K562 (cell line): Measurements from ENCODE around the gene ZNF747. TPM values are rescaled to one million over a fixed set of nuclear protein-coding genes. Genes with fewer than 3 reads are reported as not detected.

Experiments used
- ATAC-seq: fragments of 200-7000 bp; cut with Tn5 transposase; 3 replicates; pipeline ENCODE4 v1.9.1; 2020; ENCODE audit warnings: moderate library complexity
- BruUV-seq: library from RNA; stranded (reverse); fragments of 400-500 nt; replicated peaks from 2 replicates; lab custom pipeline; 2021; lab: Mats Ljungman, UMichigan
- CTCF ChIA-PET: fragments of 300-600 bp; formaldehyde crosslinking; extraction: SDS; loops from one replicate; lab custom pipeline; 2021; ENCODE audit warnings: low intra/inter-chr PET ratio; lab: Yijun Ruan, JAX
- POLR2A ChIA-PET: fragments of 300-600, 350-650 bp; sonication (Branson Sonifier 250); formaldehyde crosslinking; extraction: SDS; loops from one replicate; lab custom pipeline; 2021; ENCODE audit warnings: antibody characterized with exemption, inconsistent platforms; lab: Yijun Ruan, JAX
- DNase-seq, 4 experiments: peaks; one replicate each; pipeline versions ENCODE4 v3.0.0 to v3.0.0-alpha.2; 2011 to 2018; ENCODE audit warnings: low spot score in 3 of 4, mixed read lengths in 3 of 4; ENCODE audit errors: extremely low read depth in 1 of 4
- FAIRE-seq: peaks from 2 replicates; lab custom pipeline; 2011; peaks lifted over from hg19 to GRCh38; lab: Jason Lieb, UNC
- H2AFZ ChIP-seq: 2 replicates; pipeline ENCODE4 v1.6.0; 2011; ENCODE audit warnings: low read depth, low read length, control low read depth, inconsistent platforms
- H3K27ac ChIP-seq: fragments of 200-600 bp; 3 replicates; pipeline ENCODE4 v1.8.0; 2011; ENCODE audit warnings: low read depth, mild to moderate bottlenecking, control low read depth, inconsistent platforms, low read length, moderate library complexity, mixed read lengths; ENCODE audit errors: extremely low read depth
- H3K27me3 ChIP-seq, 2 experiments: fragments of 300-600 bp in 1 of 2; 2 replicates in 1 of 2; 3 replicates in 1 of 2; pipeline versions ENCODE4 v1.6.0 to v1.8.0; 2011; ENCODE audit warnings: inconsistent platforms in 2 of 2, low read length in 2 of 2, mild to moderate bottlenecking in 1 of 2, mixed read lengths in 1 of 2, moderate library complexity in 1 of 2; ENCODE audit not compliant: control insufficient read depth in 2 of 2, insufficient read depth in 2 of 2
- H3K36me3 ChIP-seq: fragments of 300-600 bp; 3 replicates; pipeline ENCODE4 v1.8.0; 2011; ENCODE audit warnings: mild to moderate bottlenecking, low read length, inconsistent platforms; ENCODE audit not compliant: control insufficient read depth, insufficient read depth
- H3K4me1 ChIP-seq, 2 experiments: fragments of 200-600 bp in 1 of 2; replicated peaks in 1 of 2; 2 replicates in 1 of 2; 3 replicates in 1 of 2; pipeline versions ENCODE4 v1.5.1 to v1.8.0; 2011; ENCODE audit warnings: inconsistent platforms in 2 of 2, low read length in 2 of 2, mild to moderate bottlenecking in 1 of 2, mixed read lengths in 1 of 2, moderate library complexity in 1 of 2; ENCODE audit not compliant: control insufficient read depth in 2 of 2, insufficient read depth in 2 of 2
- H3K4me2 ChIP-seq: 2 replicates; pipeline ENCODE4 v1.6.1; 2011; ENCODE audit warnings: low read length, control low read depth, inconsistent platforms, mixed read lengths; ENCODE audit not compliant: insufficient read depth
- H3K4me3 ChIP-seq: fragments of 200-600 bp; sonication (generic), shearing (Covaris generic); 2 replicates; pipeline ENCODE4 v1.5.1; 2016; ENCODE audit warnings: control low read depth, inconsistent platforms
- H3K79me2 ChIP-seq: fragments of 200-600 bp; 3 replicates; pipeline ENCODE4 v1.8.0; 2011; ENCODE audit warnings: low read length, inconsistent platforms; ENCODE audit not compliant: control insufficient read depth, insufficient read depth
- H3K9ac ChIP-seq, 2 experiments: 2 replicates each; pipeline versions ENCODE4 v1.6.0 to v1.6.1; 2011; ENCODE audit warnings: low read depth in 2 of 2, low read length in 2 of 2, control low read depth in 1 of 2, inconsistent platforms in 1 of 2, mild to moderate bottlenecking in 1 of 2, mixed read lengths in 1 of 2; ENCODE audit not compliant: insufficient read depth in 1 of 2
- H3K9me1 ChIP-seq: one replicate; pipeline ENCODE4 v1.6.0; 2011; ENCODE audit warnings: inconsistent platforms, mild to moderate bottlenecking, low read length, moderate library complexity; ENCODE audit not compliant: control insufficient read depth, insufficient read depth
- H3K9me3 ChIP-seq: replicated peaks from 2 replicates; pipeline ENCODE4 v1.5.1; 2011; ENCODE audit warnings: low read depth, low read length, inconsistent platforms; ENCODE audit not compliant: control insufficient read depth, insufficient read depth
- H4K20me1 ChIP-seq: replicated peaks from 2 replicates; pipeline ENCODE4 v1.6.1; 2011; ENCODE audit warnings: low read length, inconsistent platforms, mixed read lengths; ENCODE audit not compliant: control insufficient read depth, insufficient read depth
- BCOR ChIP-seq: fragments of 450-650 bp; IDR thresholded peaks from 2 replicates; pipeline ENCODE4 v1.6.1; 2016
- CBFA2T3 ChIP-seq: fragments of 450-650 bp; IDR thresholded peaks from 2 replicates; pipeline ENCODE4 v1.6.1; 2017
- HDGF ChIP-seq: fragments of 450-650 bp; IDR thresholded peaks from 2 replicates; pipeline ENCODE4 v1.6.1; 2016
- KDM1A ChIP-seq, 2 experiments: fragments of 450-650 bp; IDR thresholded peaks; 2 replicates each; pipeline ENCODE4 v1.6.1; 2016; ENCODE audit warnings: mild to moderate bottlenecking in 2 of 2
- RBM25 ChIP-seq: fragments of 200-400 bp; formaldehyde crosslinking; IDR thresholded peaks from 2 replicates; pipeline ENCODE4 v1.6.1; 2018; ENCODE audit warnings: low read length, low read depth, moderate library complexity; ENCODE audit not compliant: severe bottlenecking
- RCOR1 ChIP-seq, 2 experiments: IDR thresholded peaks; 2 replicates each; pipeline ENCODE4 v1.6.1; 2012; ENCODE audit warnings: low read depth in 2 of 2, low read length in 2 of 2, borderline replicate concordance in 1 of 2, improper control_type of control experiment in 1 of 2
- SMARCA5 ChIP-seq: fragments of 450-650 bp; IDR thresholded peaks from 2 replicates; pipeline ENCODE4 v1.6.1; 2016
- YY1 ChIP-seq, 3 experiments: IDR thresholded peaks; 2 replicates each; pipeline ENCODE4 v1.6.1; 2011; ENCODE audit warnings: low read length in 2 of 3, mild to moderate bottlenecking in 2 of 3, moderate library complexity in 2 of 3, borderline replicate concordance in 1 of 3, control low read depth in 1 of 3, low read depth in 1 of 3; ENCODE audit not compliant: insufficient read depth in 3 of 3, insufficient replicate concordance in 2 of 3, control insufficient read depth in 1 of 3, insufficient read length in 1 of 3; ENCODE audit errors: extremely low read depth in 1 of 3
- ZC3H4 ChIP-seq: sonication (generic); formaldehyde crosslinking; IDR thresholded peaks from 2 replicates; pipeline ENCODE4 v1.9.0; 2021; ENCODE audit warnings: missing genetic modification reagents, borderline replicate concordance
- ZFP36 ChIP-seq: fragments of 150-350 bp; IDR thresholded peaks from 2 replicates; pipeline ENCODE4 v1.6.1; 2018; ENCODE audit warnings: low read length, low read depth; ENCODE audit not compliant: partially characterized antibody
- ZNF431 ChIP-seq: sonication (generic); formaldehyde crosslinking; IDR thresholded peaks from 2 replicates; pipeline ENCODE4 v1.8.0; 2022; ENCODE audit warnings: mild to moderate bottlenecking, missing genetic modification reagents
- WGBS: fragments of 100-300 bp; shearing (Covaris generic); methylation state at CpG from one replicate; pipeline ENCODE4 v1.1.6; 2016; ENCODE audit warnings: low coverage, mixed read lengths; ENCODE audit not compliant: insufficient coverage; ENCODE audit errors: missing lambda C conversion rate; 5-methylcytosine and 5-hydroxymethylcytosine counted together
- in situ Hi-C: fragments of 300-500 bp; cut with MboI; formaldehyde crosslinking; loops from 4 replicates; pipeline ENCODE4 v1.15.0; 2018; ENCODE audit warnings: inconsistent platforms, mixed read lengths
- intact Hi-C: fragments of 100-400 bp; cut with micrococcal nuclease; formaldehyde crosslinking; loops from 2 replicates; pipeline ENCODE4 v1.14.2; 2022
- polyA plus RNA-seq, 8 experiments: library from polyadenylated mRNA; depleted of rRNA in 4 of 8; stranded (reverse) in 5 of 8; unstranded in 3 of 8; fragments of >200 nt; fragmentation: Nextera tagmentation in 2 of 8; fragmentation: Illumina TruSeq in 1 of 8; extraction: Ambion mirVana in 2 of 8; extraction: Trizol in 1 of 8; gene quantifications; 2 replicates each; pipeline versions ENCODE4 v1.2.1 to v1.2.3, GENCODE V29; 2011 to 2014; ENCODE audit warnings: inconsistent platforms in 1 of 8, missing spikeins in 1 of 8
- total RNA-seq, 7 experiments: library from RNA; depleted of rRNA in 6 of 7; stranded (reverse); fragments of >200 nt in 6 of 7; fragmentation: Illumina TruSeq in 2 of 7; extraction: Trizol in 2 of 7; gene quantifications; 2 replicates each; pipeline versions ENCODE4 v1.2.1 to v1.2.3, GENCODE V29; 2011 to 2021; ENCODE audit warnings: low replicate concordance in 1 of 7
- TF ChIP-seq, protein P1 (sequence below): fragments of 450-650 bp; formaldehyde crosslinking; IDR thresholded peaks from 2 replicates; pipeline ENCODE4 v1.4.0; 2020; ENCODE audit warnings: mild to moderate bottlenecking, moderate library complexity

The ZNF747 gene
- total and polyA plus RNA-seq, 9 of the 15 experiments (the other 6 are each of a cell fraction or from before 2014, with no cell fraction given), result 0.14 to 3.3 (median 1.5) TPM

DNA sequence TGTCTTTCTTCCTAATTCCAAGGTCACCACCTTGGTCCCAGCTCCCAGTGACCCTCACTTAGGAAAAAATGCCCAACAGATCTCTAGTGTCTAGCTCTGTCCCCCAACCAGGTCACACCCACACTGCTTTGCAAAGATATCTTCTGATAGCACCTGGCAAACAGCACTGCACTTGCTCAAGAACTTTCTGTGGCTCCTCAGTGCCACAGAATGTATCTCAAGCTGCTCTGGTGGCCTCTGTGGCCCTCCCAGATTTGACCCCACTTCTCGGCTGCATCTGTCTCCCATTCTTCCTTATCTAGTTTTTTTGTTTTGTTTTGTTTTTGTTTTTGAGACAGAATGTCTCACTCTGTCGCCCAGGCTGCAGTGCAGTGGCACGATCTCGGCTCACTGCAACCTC is 31.9 kb upstream of the ZNF747 start:
- peak; percentile 49 to 58; a peak in 3 of 4 replicates for TF ChIP-seq KDM1A (IDR thresholded peaks at IDR 0.05)
- peak; percentile 84 for TF ChIP-seq BCOR
- TF ChIP-seq SMARCA5, result 0 out of 2 replicates have a peak, but pooled peaks have one; percentile 16
- 0 out of 4 replicates have a peak, but pooled peaks of 1 of the 2 experiments have one; percentile 18 for TF ChIP-seq RCOR1 (IDR thresholded peaks at IDR 0.05; ENCODE audit: borderline replicate concordance in 1 of 2, low read depth in 2 of 2, low read length in 2 of 2)
- TF ChIP-seq YY1 (IDR thresholded peaks at IDR 0.05; ENCODE audit: borderline replicate concordance in 1 of 3, control insufficient read depth in 1 of 3, extremely low read depth in 1 of 3, insufficient read depth in 3 of 3, insufficient read length in 1 of 3, insufficient replicate concordance in 2 of 3, low read depth in 1 of 3, low read length in 2 of 3), result no peak
- TF ChIP-seq, protein P1, sequence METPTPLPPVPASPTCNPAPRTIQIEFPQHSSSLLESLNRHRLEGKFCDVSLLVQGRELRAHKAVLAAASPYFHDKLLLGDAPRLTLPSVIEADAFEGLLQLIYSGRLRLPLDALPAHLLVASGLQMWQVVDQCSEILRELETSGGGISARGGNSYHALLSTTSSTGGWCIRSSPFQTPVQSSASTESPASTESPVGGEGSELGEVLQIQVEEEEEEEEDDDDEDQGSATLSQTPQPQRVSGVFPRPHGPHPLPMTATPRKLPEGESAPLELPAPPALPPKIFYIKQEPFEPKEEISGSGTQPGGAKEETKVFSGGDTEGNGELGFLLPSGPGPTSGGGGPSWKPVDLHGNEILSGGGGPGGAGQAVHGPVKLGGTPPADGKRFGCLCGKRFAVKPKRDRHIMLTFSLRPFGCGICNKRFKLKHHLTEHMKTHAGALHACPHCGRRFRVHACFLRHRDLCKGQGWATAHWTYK (CRISPR knock-in tag), result 0 out of 2 replicates have a peak, but pooled peaks have one; percentile 51
- no peak for TF ChIP-seq ZC3H4 (CRISPR knock-in tag)
- TF ChIP-seq ZNF431 (CRISPR knock-in tag), result no peak
- TF ChIP-seq RBM25, result peak; percentile 72
- peak; percentile 79 for TF ChIP-seq ZFP36
- TF ChIP-seq HDGF, result no peak
- 0 out of 2 replicates have a peak, but pooled peaks have one; percentile 24 for TF ChIP-seq CBFA2T3
- ChIA-PET POLR2A (interaction anchor here (0.8 to 1.7 kb wide), 8 partner anchors 9 to 137 kb away, joined by 3 to 9 read pairs (median 4); partner anchors contain the start of genes DCTPP1, ZNF689, ZNF747 and ZNF764), CTCF (no interaction called here)
- peaks cover 5% of the 10 kb centered on the region; the same call in 1 of the 3 replicates for H3K79me2 ChIP-seq
- H3K36me3 ChIP-seq, result no peaks in the 10 kb centered on the region
- H3K9me1 ChIP-seq, result no peaks in the 10 kb centered on the region
- H3K4me2 ChIP-seq, result no peak overlapping the region
- 49% methylated on average over 3 of the region's 4 CpGs for WGBS
- no peak overlapping the region for H2AFZ ChIP-seq
- in situ Hi-C loops, result no loop called here
- BruUV-seq, result no TSS peak
- ATAC-seq (no peak), FAIRE-seq (no peak), DNase-seq (no peak)
- no peak overlapping the region for H3K4me3 ChIP-seq
- intact Hi-C loops, result no loop called here
- H3K27me3 ChIP-seq, result no peaks in the 10 kb centered on the region
- H3K27ac ChIP-seq, result no peak overlapping the region
- no peaks in the 10 kb centered on the region for H4K20me1 ChIP-seq
- peaks cover 11 to 19% of the 10 kb centered on the region in 2 experiments for H3K4me1 ChIP-seq
- H3K9me3 ChIP-seq, result no peaks in the 10 kb centered on the region
- peak overlapping the region in 1 of 2 experiments; percentile 61; a peak in 1 of 4 replicates for H3K9ac ChIP-seq
